ENCODE data around the gene SNX33.

Gene SNX33

GRCh38 chr15:75616766-75617165, 30.9 kb upstream of the SNX33 start:
- no peak overlapping the region for H3K4me3 ChIP-seq (ENCODE audit: low read depth, low read length)
- TF ChIP-seq MAX (IDR thresholded peaks at IDR 0.05; ENCODE audit: low read depth, low read length) = no peak
- no peak for DNase-seq (ENCODE audit: low read depth)

GRCh38 chr15:75620058-75620820, 27.5 kb upstream of the SNX33 start:
- no peak overlapping the region for H3K4me3 ChIP-seq (ENCODE audit: low read depth, low read length)
- TF ChIP-seq POLR2A (IDR thresholded peaks at IDR 0.05; ENCODE audit: extremely low read depth, insufficient read length) = no peak
- TF ChIP-seq MAX (IDR thresholded peaks at IDR 0.05; ENCODE audit: low read depth, low read length) = no peak
- TF ChIP-seq MYC (IDR thresholded peaks at IDR 0.05; ENCODE audit: low read depth, low read length) = no peak
- TF ChIP-seq CTCF (IDR thresholded peaks at IDR 0.05; ENCODE audit: low read depth, low read length) = no peak
- DNase-seq (ENCODE audit: low read depth) = peak; percentile 62

GRCh38 chr15:75620841-75621391, 26.8 kb upstream of the SNX33 start:
- H3K4me3 ChIP-seq (ENCODE audit: low read depth, low read length) = no peak overlapping the region
- DNase-seq (ENCODE audit: low read depth) = peak; percentile 56
- TF ChIP-seq MAX (IDR thresholded peaks at IDR 0.05; ENCODE audit: low read depth, low read length) = no peak
- TF ChIP-seq CTCF (IDR thresholded peaks at IDR 0.05; ENCODE audit: low read depth, low read length) = no peak
- TF ChIP-seq POLR2A (IDR thresholded peaks at IDR 0.05; ENCODE audit: extremely low read depth, insufficient read length) = no peak
- TF ChIP-seq MYC (IDR thresholded peaks at IDR 0.05; ENCODE audit: low read depth, low read length) = no peak

GRCh38 chr15:75622505-75622904, 25.2 kb upstream of the SNX33 start:
- no peak for TF ChIP-seq MAX (IDR thresholded peaks at IDR 0.05; ENCODE audit: low read depth, low read length)
- no peak for TF ChIP-seq POLR2A (IDR thresholded peaks at IDR 0.05; ENCODE audit: extremely low read depth, insufficient read length)
- TF ChIP-seq CTCF (IDR thresholded peaks at IDR 0.05; ENCODE audit: low read depth, low read length) = no peak
- TF ChIP-seq MYC (IDR thresholded peaks at IDR 0.05; ENCODE audit: low read depth, low read length) = no peak
- DNase-seq (ENCODE audit: low read depth) = no peak

GRCh38 chr15:75625542-75626347, 22.0 kb upstream of the SNX33 start, which contains the start of gene SNUPN:
Gene SNUPN, minus strand, starts transcription at chr15:75625725. Its CDS starts 4,674 bp downstream, at chr15:75621051.
- H3K4me3 ChIP-seq (ENCODE audit: low read depth, low read length) = peak within 1 kb of the TSS; percentile 89
- DNase-seq (ENCODE audit: low read depth) = peak; percentile 99
- no peak for TF ChIP-seq CTCF (IDR thresholded peaks at IDR 0.05; ENCODE audit: low read depth, low read length)
- TF ChIP-seq MYC (IDR thresholded peaks at IDR 0.05; ENCODE audit: low read depth, low read length) = peak; percentile 95
- TF ChIP-seq POLR2A (IDR thresholded peaks at IDR 0.05; ENCODE audit: extremely low read depth, insufficient read length) = peak; percentile 87
- TF ChIP-seq MAX (IDR thresholded peaks at IDR 0.05; ENCODE audit: low read depth, low read length) = peak; percentile 86

More at GRCh38 chr15:75622505-75622904, 25.2 kb upstream of the SNX33 start:
- H3K4me3 ChIP-seq (ENCODE audit: low read depth, low read length) = no peak overlapping the region

All from NB4 (cell line).